K562 (cell line): ENCODE results near the gene MTRFR. TPM values are rescaled to one million over a fixed set of nuclear protein-coding genes. Genes with fewer than 3 reads are reported as not detected.

ENCODE experiments used
- ATF4 ChIP-seq: fragments of 450-650 bp; formaldehyde crosslinking; IDR thresholded peaks from 2 replicates; pipeline ENCODE4 v1.4.0; 2022; ENCODE audit warnings: mild to moderate bottlenecking, moderate library complexity
- CHD7 ChIP-seq: fragments of 200-600 bp; sonication (generic); IDR thresholded peaks from one replicate; pipeline ENCODE4 v1.6.1; 2012; ENCODE audit warnings: mild to moderate bottlenecking, low read depth, low read length, inconsistent platforms
- DNMT1 ChIP-seq: fragments of 450-650 bp; IDR thresholded peaks from 2 replicates; pipeline ENCODE4 v1.6.1; 2016; ENCODE audit warnings: antibody characterized with exemption, mild to moderate bottlenecking
- FOS ChIP-seq: IDR thresholded peaks from 3 replicates; pipeline ENCODE4 v1.6.1; 2011; ENCODE audit not compliant: insufficient read length; ENCODE audit errors: extremely low read depth
- LARP7 ChIP-seq: fragments of 450-650 bp; IDR thresholded peaks from 2 replicates; pipeline ENCODE4 v1.6.1; 2016
- MAFF ChIP-seq: IDR thresholded peaks from 2 replicates; pipeline ENCODE4 v1.6.1; 2012; ENCODE audit warnings: low read length, improper control_type of control experiment
- NBN ChIP-seq: fragments of 450-650 bp; IDR thresholded peaks from 2 replicates; pipeline ENCODE4 v1.6.1; 2016; ENCODE audit warnings: low read depth, mild to moderate bottlenecking
- PHB ChIP-seq: fragments of 250-450 bp; sonication (Bioruptor Pico); IDR thresholded peaks from 2 replicates; pipeline ENCODE4 v1.5.0; 2021
- RBM14 ChIP-seq: fragments of 200-400 bp; formaldehyde crosslinking; IDR thresholded peaks from 2 replicates; pipeline ENCODE4 v1.6.1; 2018; ENCODE audit warnings: low read depth, mild to moderate bottlenecking, low read length, moderate library complexity, borderline replicate concordance; ENCODE audit not compliant: insufficient read depth
- RBM17 ChIP-seq: fragments of 200-400 bp; formaldehyde crosslinking; IDR thresholded peaks from 2 replicates; pipeline ENCODE4 v1.6.1; 2017; ENCODE audit warnings: low read depth, mild to moderate bottlenecking, low read length, borderline replicate concordance
- RNF2 ChIP-seq: sonication (generic); IDR thresholded peaks from 2 replicates; pipeline ENCODE4 v1.6.1; 2016
- SP1 ChIP-seq: sonication (generic); formaldehyde crosslinking; IDR thresholded peaks from 2 replicates; pipeline ENCODE4 v1.8.1; 2022; ENCODE audit warnings: mild to moderate bottlenecking, missing genetic modification reagents
- ZNF384 ChIP-seq: IDR thresholded peaks from 2 replicates; pipeline ENCODE4 v1.6.1; 2012; ENCODE audit warnings: low read depth, low read length, improper control_type of control experiment
- polyA plus RNA-seq, 8 experiments: library from polyadenylated mRNA; depleted of rRNA in 4 of 8; stranded (reverse) in 5 of 8; unstranded in 3 of 8; fragments of >200 nt; fragmentation: Nextera tagmentation in 2 of 8; fragmentation: Illumina TruSeq in 1 of 8; extraction: Ambion mirVana in 2 of 8; extraction: Trizol in 1 of 8; gene quantifications; 2 replicates each; pipeline versions ENCODE4 v1.2.1 to v1.2.3, GENCODE V29; 2011 to 2014; ENCODE audit warnings: inconsistent platforms in 1 of 8, missing spikeins in 1 of 8
- total RNA-seq, 7 experiments: library from RNA; depleted of rRNA in 6 of 7; stranded (reverse); fragments of >200 nt in 6 of 7; fragmentation: Illumina TruSeq in 2 of 7; extraction: Trizol in 2 of 7; gene quantifications; 2 replicates each; pipeline versions ENCODE4 v1.2.1 to v1.2.3, GENCODE V29; 2011 to 2021; ENCODE audit warnings: low replicate concordance in 1 of 7
- TF ChIP-seq, protein P1 (sequence below): sonication (generic); formaldehyde crosslinking; IDR thresholded peaks from 2 replicates; pipeline ENCODE4 v1.8.0; 2022; ENCODE audit warnings: mild to moderate bottlenecking, missing genetic modification reagents, borderline replicate concordance

MTRFR gene
- total and polyA plus RNA-seq, 9 of the 15 experiments (the other 6 are each of a cell fraction or from before 2014, with no cell fraction given): 16.7 to 55.6 (median 34.7) TPM

DNA sequence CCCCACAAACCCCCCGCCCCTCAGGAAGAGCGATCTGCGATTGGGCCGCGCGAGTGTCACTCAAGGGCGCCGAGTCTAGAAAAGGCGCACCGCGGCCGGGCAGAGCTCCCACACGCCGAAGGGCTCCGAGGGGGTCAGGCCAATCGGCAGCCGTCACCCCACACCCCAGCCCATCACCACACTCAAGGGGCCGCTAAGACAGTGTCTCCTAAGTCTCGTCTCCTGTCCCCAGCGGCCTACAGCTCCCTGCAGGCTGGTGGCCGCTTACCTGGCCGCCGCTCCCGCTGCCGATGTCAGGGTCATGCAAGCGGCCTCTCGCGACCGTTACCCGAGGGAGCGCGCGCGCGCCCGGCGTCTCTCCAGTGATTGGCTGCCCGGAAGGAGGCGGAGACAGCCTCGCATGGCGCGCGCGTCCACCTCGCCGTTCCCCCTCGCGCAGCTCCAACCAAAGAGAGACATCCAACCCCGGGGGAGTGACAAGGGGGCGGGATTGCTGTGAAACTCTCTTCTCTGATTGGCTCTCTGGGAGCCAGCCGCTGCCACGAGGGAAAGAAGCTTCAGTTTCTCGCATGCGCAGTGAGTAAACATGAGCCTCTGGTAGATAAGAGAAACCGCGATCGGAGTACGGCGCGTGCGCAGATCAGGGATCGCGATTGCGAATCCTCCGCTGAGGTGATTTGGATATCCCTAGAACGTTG, at the start of gene MTRFR, which contains the start of gene MPHOSPH9 (continued):
- no peak for TF ChIP-seq CHD7
- peak; percentile 67; the same call in 1 of the 2 replicates for TF ChIP-seq ATF4 (CRISPR knock-in tag)
- peak; percentile 96 for TF ChIP-seq SP1 (CRISPR knock-in tag)
- TF ChIP-seq PHB: peak; percentile 86; the same call in 1 of the 2 replicates
- peak; percentile 93 for TF ChIP-seq NBN
- TF ChIP-seq FOS: peak; percentile 80
- peak; percentile 65; the same call in 1 of the 2 replicates for TF ChIP-seq RNF2
- TF ChIP-seq DNMT1: no peak
- TF ChIP-seq, protein P1, sequence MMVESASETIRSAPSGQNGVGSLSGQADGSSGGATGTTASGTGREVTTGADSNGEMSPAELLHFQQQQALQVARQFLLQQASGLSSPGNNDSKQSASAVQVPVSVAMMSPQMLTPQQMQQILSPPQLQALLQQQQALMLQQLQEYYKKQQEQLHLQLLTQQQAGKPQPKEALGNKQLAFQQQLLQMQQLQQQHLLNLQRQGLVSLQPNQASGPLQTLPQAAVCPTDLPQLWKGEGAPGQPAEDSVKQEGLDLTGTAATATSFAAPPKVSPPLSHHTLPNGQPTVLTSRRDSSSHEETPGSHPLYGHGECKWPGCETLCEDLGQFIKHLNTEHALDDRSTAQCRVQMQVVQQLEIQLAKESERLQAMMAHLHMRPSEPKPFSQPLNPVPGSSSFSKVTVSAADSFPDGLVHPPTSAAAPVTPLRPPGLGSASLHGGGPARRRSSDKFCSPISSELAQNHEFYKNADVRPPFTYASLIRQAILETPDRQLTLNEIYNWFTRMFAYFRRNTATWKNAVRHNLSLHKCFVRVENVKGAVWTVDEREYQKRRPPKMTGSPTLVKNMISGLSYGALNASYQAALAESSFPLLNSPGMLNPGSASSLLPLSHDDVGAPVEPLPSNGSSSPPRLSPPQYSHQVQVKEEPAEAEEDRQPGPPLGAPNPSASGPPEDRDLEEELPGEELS (CRISPR knock-in tag): no peak
- peak; percentile 77; the same call in 1 of the 2 replicates for TF ChIP-seq LARP7
- TF ChIP-seq ZNF384: peak; percentile 81; the same call in 1 of the 2 replicates
- 0 out of 2 replicates have a peak, but pooled peaks have one; percentile 62 for TF ChIP-seq RBM14
- TF ChIP-seq MAFF: no peak
- TF ChIP-seq RBM17: no peak
